ENCODE data around the gene HSFX3. TPM values are rescaled to one million over a fixed set of nuclear protein-coding genes. Genes with fewer than 3 reads are reported as not detected.

HSFX3 gene
- total and polyA plus RNA-seq, 2 donors (not counting 1 experiment from before 2014, with no cell fraction given), result not detected

- Histone ChIP-seq H4K20me1 (ENCODE audit: control insufficient read depth, insufficient read depth, low read length, poor library complexity, severe bottlenecking) (peaks cover 17% of the 10 kb centered on the region), H3K27ac (ENCODE audit: low read length in 2 of 2) (peak overlapping the region; percentile 79 to 98), H3K9me3 (ENCODE audit: control extremely low read depth in 1 of 3, control insufficient read depth in 2 of 3, insufficient read depth in 1 of 3, low read length in 2 of 3) (no peaks in the 10 kb centered on the region), H3K79me2 (ENCODE audit: control insufficient read depth, insufficient read depth, low read length) (peaks cover 24% of the 10 kb centered on the region), H2AFZ (ENCODE audit: insufficient read depth, low read depth, low read length, poor library complexity, severe bottlenecking) (peak overlapping the region; percentile 39), H3K9ac (ENCODE audit: low read length) (peak overlapping the region; percentile 83), H3K4me1 (ENCODE audit: control insufficient read depth in 2 of 2, insufficient read depth in 2 of 2, low read length in 2 of 2) (peaks cover 12 to 24% of the 10 kb centered on the region in 2 donors), H3K4me2 (replicated peaks; ENCODE audit: low read depth, low read length, poor library complexity, severe bottlenecking) (peak overlapping the region; percentile 89), H3K4me3 (ENCODE audit: control extremely low read depth in 1 of 5, extremely low read depth in 1 of 5, insufficient read depth in 1 of 5, low read depth in 2 of 5, low read length in 4 of 5) (peak overlapping the region in 4 of 5 experiments; percentile 21 to 80 (median 45)), H3K27me3 (replicated peaks in 1 of 4; ENCODE audit: control extremely low read depth in 1 of 4, control insufficient read depth in 3 of 4, insufficient read depth in 4 of 4, low read length in 3 of 4) (peaks cover 0 to 5% (median 0%) of the 10 kb centered on the region in 4 experiments), H3K36me3 (replicated peaks in 1 of 2; ENCODE audit: control extremely low read depth in 1 of 2, control insufficient read depth in 1 of 2, extremely low read depth in 1 of 2, insufficient read depth in 2 of 2, low read length in 1 of 2) (peaks cover 0 to 24% of the 10 kb centered on the region in 2 experiments)
- TF ChIP-seq CTCF (IDR thresholded peaks at IDR 0.05) (no peak), EZH2 (IDR thresholded peaks at IDR 0.05; ENCODE audit: borderline replicate concordance, insufficient read depth, low read depth, low read length, poor library complexity, severe bottlenecking) (no peak)
- WGBS (ENCODE audit: insufficient coverage), result 96% methylated on average over 4 of the region's 9 CpGs
- Mint-ChIP-seq H3K27me3 (peaks cover 2% of the 10 kb centered on the region), H3K4me3 (peak overlapping the region; percentile 95), H3K27ac (peak overlapping the region; percentile 96), H3K9me3 (ENCODE audit: insufficient read depth) (no peaks in the 10 kb centered on the region), H3K4me1 (peaks cover 14% of the 10 kb centered on the region)
- ATAC-seq (ENCODE audit: low read depth), result no peak
- POLR2A ChIA-PET, result interaction anchor here (0.6 to 2.3 kb wide), 4 partner anchors 34 to 1230 kb away, joined by 3 to 27 read pairs (median 4); partner anchors contain the start of genes EOLA1 and MTMR1
- intact Hi-C loops (cut with micrococcal nuclease), result loop anchor here (1.0 to 2.0 kb wide), 2 partner anchors 19 to 35 kb away; no protein-coding TSS in a partner anchor
- no peak for DNase-seq
- CTCF ChIA-PET, result interaction anchor here (0.9 to 2.8 kb wide), 2 partner anchors 22 to 34 kb away, joined by 4 to 20 read pairs; partner anchors contain the start of gene EOLA1
Measured at GRCh38 chrX:149505671-149506070, 44.1 kb downstream of the HSFX3 start.
